HG03045 (cell line): ENCODE measurements around the gene CDC42EP4.

ENCODE experiments used
- ATAC-seq: cut with Tn5 transposase; IDR thresholded peaks from one replicate; pipeline ENCODE4 v1.9.1; 2021; ENCODE audit warnings: mild to moderate bottlenecking, moderate library complexity; ENCODE audit not compliant: unreplicated experiment

Gene CDC42EP4, protein sequence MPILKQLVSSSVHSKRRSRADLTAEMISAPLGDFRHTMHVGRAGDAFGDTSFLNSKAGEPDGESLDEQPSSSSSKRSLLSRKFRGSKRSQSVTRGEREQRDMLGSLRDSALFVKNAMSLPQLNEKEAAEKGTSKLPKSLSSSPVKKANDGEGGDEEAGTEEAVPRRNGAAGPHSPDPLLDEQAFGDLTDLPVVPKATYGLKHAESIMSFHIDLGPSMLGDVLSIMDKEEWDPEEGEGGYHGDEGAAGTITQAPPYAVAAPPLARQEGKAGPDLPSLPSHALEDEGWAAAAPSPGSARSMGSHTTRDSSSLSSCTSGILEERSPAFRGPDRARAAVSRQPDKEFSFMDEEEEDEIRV

DNA sequence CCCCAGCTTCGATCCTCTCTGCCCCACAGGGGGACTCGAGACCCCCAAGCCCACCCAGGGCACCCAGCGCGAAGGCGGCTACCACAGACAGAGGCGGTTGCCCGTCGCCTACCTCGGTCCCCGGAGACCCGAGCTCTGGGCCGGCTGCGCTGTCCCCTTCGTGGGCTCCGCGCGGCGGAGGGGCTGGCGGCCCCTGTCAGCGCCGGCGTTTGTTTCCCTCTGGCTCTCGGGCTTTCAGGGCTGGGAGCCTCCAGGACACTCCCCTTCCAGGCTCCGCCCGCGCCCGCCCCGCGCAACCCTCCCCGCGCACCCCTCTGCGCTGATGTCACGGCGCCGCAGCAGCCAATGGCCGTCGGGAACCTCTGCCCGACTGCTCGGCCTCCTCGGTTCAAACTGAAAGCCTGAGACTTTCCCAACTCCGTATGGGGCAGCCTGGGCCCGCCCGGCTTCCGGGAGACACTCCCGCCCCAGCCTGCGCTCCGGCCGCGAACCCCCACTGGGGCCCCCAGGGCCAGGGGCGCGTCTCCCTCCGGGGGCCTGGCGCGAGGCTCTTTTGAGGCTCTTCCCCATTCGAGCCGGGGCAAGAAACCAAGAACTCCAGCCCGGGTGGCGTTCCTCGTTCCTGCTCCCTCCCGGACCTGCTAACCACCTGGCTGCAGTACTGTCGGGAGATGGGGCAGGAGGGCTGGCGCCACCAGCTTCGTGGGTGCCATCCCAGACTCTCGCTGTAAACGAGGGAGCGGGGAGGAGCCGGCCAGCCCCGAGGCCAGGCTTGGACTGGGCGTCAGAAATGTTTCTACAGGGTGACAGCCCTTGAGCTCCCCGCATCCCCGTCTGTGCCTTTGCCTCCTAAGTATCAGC, at the start of gene CDC42EP4:
Gene CDC42EP4 (minus strand): TSS at position 221 of the 861 bp plus-strand sequence. CDS start 25,501 bp downstream, outside the sequence.
- ATAC-seq: peak; percentile 92

DNA sequence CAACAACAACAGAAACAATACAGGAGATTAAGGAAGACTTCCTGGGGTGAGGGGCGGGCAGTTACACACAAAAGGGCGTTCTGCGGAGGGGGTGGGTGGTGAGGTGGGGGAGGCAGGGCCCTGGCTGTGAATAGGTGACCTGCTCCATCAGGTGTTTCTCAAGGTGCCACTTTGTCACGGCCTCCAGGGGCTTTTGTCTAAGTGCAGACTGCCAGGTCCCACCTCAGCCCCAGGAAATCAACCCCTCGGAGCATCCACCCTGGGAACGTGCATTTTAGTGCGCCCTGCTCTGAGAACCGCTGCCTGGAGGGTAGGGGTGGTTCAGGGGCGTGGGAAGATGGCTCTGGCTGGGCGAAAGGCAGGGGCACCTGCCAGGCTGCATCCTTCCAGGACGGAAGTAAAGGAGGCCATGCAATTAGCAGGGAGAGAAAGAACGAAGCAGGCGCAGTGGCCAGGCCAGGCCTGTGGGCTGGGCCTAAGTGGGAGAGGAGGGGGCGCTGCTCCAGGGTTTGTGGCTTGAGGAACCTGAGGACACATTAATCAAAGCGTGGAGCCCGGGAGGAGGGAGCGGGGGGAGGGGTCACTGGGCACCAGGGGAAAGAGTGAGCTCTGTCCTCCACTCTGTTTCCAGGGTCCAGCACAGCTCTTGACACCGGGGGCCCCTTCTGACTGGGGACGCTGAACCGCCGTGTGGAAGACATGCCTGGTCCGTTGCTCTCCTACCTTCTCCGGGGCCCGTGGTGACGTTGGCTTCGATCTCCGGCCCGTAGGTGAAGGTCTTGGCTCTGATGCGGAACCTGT, 49.4 kb upstream of the CDC42EP4 start:
- no peak for ATAC-seq

GRCh38 chr17:73359987-73360410, 48.2 kb upstream of the CDC42EP4 start:
- no peak for ATAC-seq

DNA sequence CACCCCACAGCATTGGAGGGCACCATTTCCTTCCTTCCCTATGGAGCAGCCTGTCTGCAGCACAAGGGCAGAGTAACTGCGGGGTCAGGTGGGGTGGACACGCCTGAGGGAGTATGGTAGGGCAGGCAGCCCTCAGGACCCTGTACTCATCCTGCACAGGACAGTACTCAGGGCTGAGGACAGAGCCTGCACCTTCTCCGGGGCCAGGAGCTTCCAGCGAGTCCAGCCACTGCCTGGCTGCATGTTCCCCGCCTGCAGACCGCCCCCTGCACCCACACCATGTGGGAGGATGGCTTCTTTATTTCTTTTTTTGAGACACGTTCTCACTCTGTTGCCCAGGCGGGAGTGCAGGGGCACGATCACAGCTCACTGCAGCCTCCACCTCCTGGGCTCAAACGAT, 47.6 kb upstream of the CDC42EP4 start:
- no peak for ATAC-seq

DNA sequence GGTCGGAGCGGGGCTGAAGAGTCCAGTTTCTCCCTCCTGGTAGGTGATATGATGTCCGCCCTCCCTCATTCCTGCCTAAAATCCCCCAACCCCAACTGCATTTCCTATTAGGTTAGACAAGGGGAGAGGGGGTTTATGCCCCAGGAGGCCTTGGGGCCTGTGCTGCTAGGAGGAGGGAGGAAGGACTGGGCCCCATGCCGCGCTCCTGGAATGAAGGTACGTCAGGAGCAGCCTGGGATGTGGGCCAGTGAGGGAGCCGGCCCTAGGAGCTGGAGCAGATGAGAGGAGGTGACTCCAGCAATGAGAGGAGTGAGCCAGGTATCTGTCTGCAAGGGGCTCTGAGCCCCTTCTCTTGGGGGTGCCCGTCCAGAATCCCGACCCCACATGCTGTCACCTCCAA, 46.9 kb upstream of the CDC42EP4 start:
- no peak for ATAC-seq

DNA sequence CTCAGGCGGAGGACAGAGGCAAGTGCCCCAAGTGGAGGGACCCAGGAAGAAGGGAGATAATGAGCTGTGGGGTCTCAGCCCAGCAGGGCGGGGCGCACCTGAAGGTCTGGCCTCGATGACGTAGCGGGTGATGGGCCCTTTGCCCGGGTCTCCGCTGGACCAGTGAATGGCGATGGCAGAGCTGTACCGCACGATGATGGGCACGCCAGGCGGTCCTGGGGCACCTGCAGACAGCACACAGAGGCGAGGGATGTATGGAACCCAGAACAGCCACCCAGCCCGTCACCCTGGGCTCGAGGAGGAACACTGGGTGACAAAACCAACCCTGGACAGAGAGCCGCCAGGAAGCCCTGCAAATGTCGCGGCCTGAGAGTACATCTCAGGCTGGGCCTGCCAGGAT, 46.2 kb upstream of the CDC42EP4 start:
- ATAC-seq: no peak

- no peak for ATAC-seq
These were observed 45.5 kb upstream of the CDC42EP4 start for GRCh38 chr17:73357318-73357717.

DNA sequence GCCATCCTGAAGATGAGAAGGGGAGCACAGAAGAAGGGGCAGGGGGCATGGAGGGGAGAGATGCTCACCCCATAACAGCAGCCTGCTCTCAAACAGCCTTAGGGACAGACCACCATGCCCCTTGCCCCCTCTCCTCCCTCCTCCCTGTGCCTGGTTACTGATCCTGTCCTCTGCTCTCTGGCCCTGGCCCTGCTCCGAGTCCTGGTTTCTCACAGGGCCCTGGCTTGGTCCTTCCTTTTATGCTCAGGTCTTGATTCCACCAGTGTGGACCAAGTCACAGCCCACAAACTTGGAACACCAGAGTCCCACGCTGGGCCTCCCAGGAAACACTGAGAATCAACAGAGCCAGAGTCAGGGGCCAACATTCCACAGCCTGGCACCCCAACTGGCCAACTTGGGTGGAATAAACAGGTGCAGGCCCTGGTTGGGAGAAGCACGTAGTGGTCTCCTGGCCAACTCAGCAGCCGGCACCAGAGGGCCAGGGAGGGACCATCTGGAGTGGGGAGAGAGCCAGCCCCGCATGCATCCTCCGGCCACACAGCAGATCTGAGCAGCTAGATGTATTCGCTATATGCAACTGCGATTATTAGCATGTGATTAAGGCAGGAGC, 44.9 kb upstream of the CDC42EP4 start:
- no peak for ATAC-seq

DNA sequence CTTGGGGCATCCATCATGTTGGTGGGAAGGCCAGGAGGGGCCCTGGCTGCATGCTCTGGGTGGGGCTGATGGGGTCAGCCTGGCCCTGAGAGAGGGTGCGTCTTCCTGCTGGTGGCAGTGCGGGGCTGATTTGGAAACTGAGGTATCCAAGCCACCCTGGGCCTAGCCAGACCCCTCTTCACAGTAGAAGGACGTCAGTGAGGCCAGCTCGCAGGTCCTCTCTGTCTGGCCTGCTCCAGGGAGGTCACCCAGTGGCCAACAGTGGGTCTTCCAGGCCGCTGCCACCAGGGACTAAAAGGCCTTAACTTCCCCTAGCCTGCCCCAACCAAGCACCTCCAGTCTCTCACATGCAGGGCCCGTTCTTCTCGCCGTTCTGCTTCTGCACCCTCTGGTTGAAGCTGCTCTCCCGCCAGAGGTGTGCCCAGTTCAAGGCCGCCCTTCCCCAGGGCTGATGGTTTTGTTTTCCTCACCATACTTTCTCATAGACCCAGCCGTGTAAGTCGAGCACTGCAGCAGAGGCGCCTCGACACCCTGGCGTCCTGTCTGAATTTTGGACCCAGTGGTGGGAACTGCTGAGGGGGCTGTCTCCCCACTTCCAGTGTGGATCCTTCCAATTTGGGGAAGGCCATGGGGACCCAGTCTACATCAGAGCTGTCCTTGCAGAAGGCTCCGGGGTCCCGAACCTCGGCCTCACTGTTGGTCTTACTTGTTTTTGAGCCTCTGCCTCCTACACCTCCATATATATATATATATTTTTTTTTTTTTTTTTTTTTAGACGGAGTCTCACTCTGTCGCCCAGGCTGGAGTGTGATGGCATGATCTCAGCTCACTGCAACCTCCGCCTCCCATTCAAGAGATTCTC, 42.9 kb upstream of the CDC42EP4 start:
- ATAC-seq: no peak

- ATAC-seq: no peak
These were observed 40.5 kb upstream of the CDC42EP4 start for GRCh38 chr17:73352261-73352660.

DNA sequence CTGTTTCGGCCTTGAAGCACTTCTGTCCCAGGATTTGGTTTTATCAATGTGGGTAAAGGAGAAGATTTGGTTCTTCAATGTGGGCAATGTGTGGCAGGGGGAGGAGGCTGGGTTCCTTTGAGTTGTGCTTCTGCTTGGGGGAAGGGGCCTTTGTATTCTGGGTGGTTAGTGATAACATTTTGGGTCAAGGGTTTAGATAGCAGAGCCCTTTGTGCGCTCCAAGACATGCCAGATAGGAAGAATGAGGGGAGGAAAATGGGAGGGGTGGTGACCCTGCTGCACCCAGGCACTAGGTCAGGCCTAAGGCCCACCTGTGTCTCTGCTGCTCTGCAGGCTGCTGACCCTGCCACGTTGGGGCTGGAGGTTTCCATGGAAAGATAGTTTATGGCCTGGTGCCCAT, 40.0 kb upstream of the CDC42EP4 start:
- ATAC-seq: no peak

DNA sequence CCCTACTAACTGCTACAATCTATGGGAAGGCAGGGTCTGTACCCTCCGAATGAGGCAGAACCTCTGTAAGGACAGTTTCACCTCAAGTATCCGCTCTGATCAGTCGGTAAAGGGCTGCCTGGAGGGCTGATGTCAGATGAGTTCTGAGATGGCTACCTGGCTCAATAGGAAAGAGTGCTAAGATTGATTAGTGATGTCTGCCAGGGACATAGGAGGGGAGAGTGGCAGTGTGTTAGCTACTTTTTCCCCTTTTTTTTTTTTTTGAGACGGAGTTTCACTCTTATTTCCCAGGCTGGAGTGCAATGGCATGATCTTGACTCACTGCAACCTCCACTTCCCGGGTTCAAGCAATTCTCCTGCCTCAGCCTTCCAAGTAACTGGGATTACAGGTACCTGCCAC, 39.1 kb upstream of the CDC42EP4 start:
- no peak for ATAC-seq

DNA sequence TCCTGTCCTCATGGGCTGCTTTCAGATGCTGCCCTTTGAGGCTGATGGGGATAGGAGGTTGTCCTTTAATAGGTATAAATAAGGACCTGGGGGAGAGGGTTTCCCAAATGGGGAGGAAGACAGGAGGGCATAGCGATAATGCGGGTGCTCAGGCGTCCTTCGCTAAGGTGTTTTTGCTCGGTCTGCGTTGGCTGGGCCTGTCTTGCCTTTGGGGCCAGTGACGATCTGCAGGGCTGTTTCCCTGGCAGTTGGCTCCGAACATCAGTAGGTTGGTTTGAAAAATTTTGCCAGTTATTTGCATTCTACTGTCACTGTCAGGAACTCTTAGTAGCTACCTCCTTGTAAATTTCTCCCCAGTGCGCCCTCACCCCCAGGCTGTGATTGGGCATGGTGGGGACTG, 37.8 kb upstream of the CDC42EP4 start:
- ATAC-seq: no peak

- no peak for ATAC-seq
These were observed 37.3 kb upstream of the CDC42EP4 start for GRCh38 chr17:73349138-73349537.

DNA sequence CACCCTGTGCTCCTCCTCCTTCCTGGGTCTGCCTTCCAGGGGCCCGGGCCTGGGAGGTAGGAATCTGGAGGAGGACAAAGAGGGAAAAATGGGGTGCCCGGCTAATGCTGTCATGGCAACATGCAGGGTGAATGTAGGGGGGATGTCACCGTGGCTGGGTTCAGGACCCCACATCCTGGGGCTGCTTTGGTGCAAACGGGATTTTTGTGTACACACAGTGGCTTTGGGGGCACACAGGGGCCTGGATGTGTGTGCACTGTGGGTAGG, 37.0 kb upstream of the CDC42EP4 start:
- ATAC-seq: no peak

DNA sequence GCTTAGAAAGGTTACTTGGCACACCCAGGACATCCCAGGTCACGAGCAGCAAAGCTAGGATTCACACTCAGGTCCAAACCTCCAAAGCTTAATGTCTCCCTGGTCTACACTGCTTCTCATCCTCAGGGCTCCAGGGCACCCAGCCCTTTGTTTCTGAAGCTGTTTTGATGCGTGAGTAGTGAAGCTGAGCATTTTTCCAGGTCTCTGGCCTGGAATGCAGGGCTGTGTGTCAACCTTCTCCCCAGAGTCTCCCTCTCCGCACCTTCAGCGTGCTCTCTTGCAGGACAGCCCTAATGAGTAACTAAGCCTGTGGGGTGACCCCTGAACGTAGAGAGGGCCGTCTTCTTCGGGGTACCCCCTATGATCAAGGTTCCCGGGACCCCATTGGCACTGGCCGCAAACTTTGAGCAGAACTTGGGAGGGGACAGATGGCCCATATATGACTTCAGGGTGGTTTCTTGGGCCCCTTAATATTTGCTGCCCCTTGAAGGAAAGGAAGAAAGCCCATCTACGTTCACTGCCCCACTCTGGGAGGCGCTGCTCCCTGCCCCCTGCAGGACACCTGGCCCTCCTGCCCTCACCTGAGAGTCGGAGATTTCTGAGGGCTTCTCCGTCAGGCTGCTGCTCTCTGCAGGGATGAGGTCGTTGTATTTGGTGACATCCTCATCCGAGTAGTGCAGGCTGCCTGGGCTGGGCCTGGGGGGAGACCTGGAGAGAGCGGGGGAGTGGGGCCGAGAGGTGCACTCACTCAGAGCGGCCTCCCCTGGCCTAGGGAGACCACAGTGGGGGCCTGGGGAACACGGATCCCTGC, 36.4 kb upstream of the CDC42EP4 start:
- ATAC-seq: no peak

DNA sequence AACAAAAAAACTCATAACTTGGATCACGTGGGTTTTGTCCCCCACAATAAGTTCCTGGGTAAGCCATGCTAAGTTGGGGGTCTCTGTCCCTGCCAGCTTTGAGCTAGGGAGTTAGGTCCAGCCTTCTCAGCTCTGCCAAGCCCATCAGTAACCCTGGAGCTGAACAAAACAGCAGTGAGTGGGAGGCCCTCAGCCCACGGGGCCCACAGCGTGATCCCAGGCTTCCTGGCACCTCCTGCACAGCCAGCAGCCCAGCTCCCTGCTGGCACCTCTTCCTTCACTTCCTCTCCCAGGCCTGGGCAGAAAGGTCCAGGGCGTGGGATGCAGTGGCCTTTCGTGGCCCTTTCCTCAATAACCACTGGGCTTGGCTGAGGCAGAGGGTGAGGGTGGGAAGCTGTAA, 35.5 kb upstream of the CDC42EP4 start:
- ATAC-seq: no peak

GRCh38 chr17:73346501-73347162, 34.8 kb upstream of the CDC42EP4 start:
- ATAC-seq: no peak
